ENCODE measurements around the gene ZDHHC1. TPM values are rescaled to one million over a fixed set of nuclear protein-coding genes. Genes with fewer than 3 reads are reported as not detected.

Gene ZDHHC1
- total and polyA plus RNA-seq, 2 donors (not counting 3 experiments of a cell fraction or from before 2014, with no cell fraction given) = 11.4 to 14.4 TPM

DNA sequence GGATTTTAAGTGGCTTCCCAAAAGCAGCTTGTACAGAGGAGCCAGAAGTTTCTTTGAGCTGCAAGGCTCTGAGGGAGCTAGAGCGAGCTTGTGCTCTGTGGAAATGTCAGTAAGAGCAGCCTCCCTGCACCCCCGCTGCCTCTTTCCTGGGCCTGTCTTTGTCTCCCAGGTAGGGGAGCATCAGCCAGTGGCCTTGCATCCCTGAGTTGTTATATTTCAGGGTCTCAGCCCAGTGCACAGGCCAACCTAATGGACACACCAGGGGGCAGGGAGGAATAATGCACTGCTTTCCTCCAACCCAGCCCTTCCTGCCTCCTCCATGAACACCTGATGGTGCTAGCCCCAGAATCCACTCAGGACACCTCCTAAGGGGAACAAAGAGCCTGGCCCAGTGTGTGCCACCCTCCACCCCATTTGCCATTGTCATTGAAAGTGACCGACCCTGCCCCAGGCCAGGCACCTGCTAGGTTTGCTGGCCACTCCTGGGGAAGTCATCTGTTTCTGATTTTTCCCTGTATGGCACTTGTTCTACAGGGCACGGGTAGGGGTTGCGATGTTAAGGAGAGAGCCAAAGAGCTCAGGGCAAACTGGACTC is 29.3 kb downstream of the ZDHHC1 start:
- H3K27ac ChIP-seq (ENCODE audit: insufficient read depth, low read depth, low read length) = no peak overlapping the region
- CTCF ChIA-PET = interaction anchor here (0.6 to 3.3 kb wide), 6 partner anchors 8 to 127 kb away, joined by 3 to 17 read pairs (median 6); no protein-coding TSS in a partner anchor
- H2AFZ ChIP-seq (ENCODE audit: low read depth, low read length) = no peak overlapping the region
- no peak overlapping the region for H3K4me2 ChIP-seq (ENCODE audit: insufficient read depth, low read length)
- BruUV-seq (replicated peaks) = no TSS peak
- no peaks in the 10 kb centered on the region for H3K36me3 ChIP-seq (ENCODE audit: control insufficient read depth in 2 of 2, extremely low read depth in 1 of 2, insufficient read depth in 2 of 2, low read length in 2 of 2)
- dilution Hi-C loops (cut with MboI; ENCODE audit: extremely low pct_ligation_motif_present, low sequenced_read_pairs) (no loop called here), intact Hi-C loops (cut with micrococcal nuclease) (no loop called here)
- no peaks in the 10 kb centered on the region for H4K20me1 ChIP-seq (replicated peaks; ENCODE audit: control insufficient read depth, extremely low read depth, insufficient read depth, low read length)
- no peaks in the 10 kb centered on the region for H3K79me2 ChIP-seq (ENCODE audit: control insufficient read depth, insufficient read depth, low read length)
- DNase-seq (ENCODE audit: low read depth, low spot score) (no peak), FAIRE-seq (no peak)
- peaks cover 13% of the 10 kb centered on the region for H3K4me1 ChIP-seq (ENCODE audit: control insufficient read depth, extremely low read depth, insufficient read depth, low read length)
- POLR2A ChIA-PET = no interaction called here
- no peaks in the 10 kb centered on the region for H3K27me3 ChIP-seq (ENCODE audit: control insufficient read depth in 2 of 2, insufficient read depth in 2 of 2, low read length in 2 of 2)
- no peak overlapping the region for H3K4me3 ChIP-seq (replicated peaks in 1 of 3; ENCODE audit: insufficient read depth in 1 of 3, low read depth in 1 of 3, low read length in 3 of 3)
- H3K9me3 ChIP-seq (replicated peaks; ENCODE audit: control insufficient read depth, insufficient read depth, low read length) = no peaks in the 10 kb centered on the region
- TF ChIP-seq GATA2 (IDR thresholded peaks at IDR 0.05; ENCODE audit: insufficient read depth, insufficient read length, low read depth, low read length) (no peak), POLR2AphosphoS5 (IDR thresholded peaks at IDR 0.05; ENCODE audit: insufficient read depth, low read depth, low read length) (no peak), POLR2A (IDR thresholded peaks at IDR 0.05; ENCODE audit: low read depth, low read length) (no peak), MAX (IDR thresholded peaks at IDR 0.05; ENCODE audit: insufficient read depth, insufficient read length) (no peak), CTCF (IDR thresholded peaks at IDR 0.05; ENCODE audit: extremely low read depth in 1 of 2, insufficient read depth in 1 of 2, low read depth in 1 of 2, low read length in 2 of 2) (no peak), JUN (IDR thresholded peaks at IDR 0.05; ENCODE audit: borderline replicate concordance, insufficient read depth, insufficient read length, low read depth) (no peak), FOS (IDR thresholded peaks at IDR 0.05; ENCODE audit: borderline replicate concordance, insufficient read depth, low read length) (no peak), MYC (IDR thresholded peaks at IDR 0.05; ENCODE audit: low read depth, low read length) (no peak), EZH2 (IDR thresholded peaks at IDR 0.05; ENCODE audit: borderline replicate concordance, low read depth, low read length, severe bottlenecking) (no peak)
- H3K9me1 ChIP-seq (replicated peaks; ENCODE audit: control insufficient read depth, extremely low read depth, insufficient read depth, low read length) = no peaks in the 10 kb centered on the region
- H3K9ac ChIP-seq (replicated peaks; ENCODE audit: extremely low read depth, insufficient read depth, low read length) = no peak overlapping the region
